ENCODE data around the gene PAFAH1B2. TPM values are rescaled to one million over a fixed set of nuclear protein-coding genes. Genes with fewer than 3 reads are reported as not detected.
A peak's percentile ranks its signal among the peaks of the same experiment; 100 is the strongest.
"Not testable (repeated sequence)": the region's sequence is repeated elsewhere in the genome, so short reads cannot be mapped to it uniquely, and the experiment has no call there.

Gene PAFAH1B2
- polyA plus RNA-seq, 3 donors, result 8.1 to 35.5 (median 22.2) TPM

GRCh38 chr11:117197006-117197405, 52.9 kb downstream of the PAFAH1B2 start:
- no peak overlapping the region for H3K27ac ChIP-seq (ENCODE audit: low read depth, low read length)
- WGBS, 3 donors, result 91 to 96% (median 95%) methylated on average over 7 of the region's 7 CpGs

GRCh38 chr11:117197516-117198456, 53.7 kb downstream of the PAFAH1B2 start:
- H3K27ac ChIP-seq (ENCODE audit: low read depth, low read length), result no peak overlapping the region
- 51 to 71% (median 60%) methylated on average over 15 to 17 of the region's 17 CpGs for WGBS, 3 donors

- H3K27ac ChIP-seq (ENCODE audit: low read depth, low read length), result no peak overlapping the region
- WGBS, 3 donors, result 73 to 84% (median 77%) methylated on average over 3 to 4 of the region's 4 CpGs
Observed at GRCh38 chr11:117198613-117199012, 54.5 kb downstream of the PAFAH1B2 start.

GRCh38 chr11:117199053-117199915, 55.2 kb downstream of the PAFAH1B2 start, which contains the start of gene TAGLN:
Gene TAGLN, plus strand, starts transcription at chr11:117199370. Its CDS starts 3,644 bp downstream, at chr11:117203014.
- WGBS, 3 donors, result 28 to 65% (median 40%) methylated on average over 32 to 34 of the region's 34 CpGs
- H3K27ac ChIP-seq (ENCODE audit: low read depth, low read length), result peak within 1 kb of the TSS; percentile 78

- WGBS, 3 donors, result 60 to 68% (median 63%) methylated on average over 13 of the region's 13 CpGs
- peak overlapping the region; percentile 78 for H3K27ac ChIP-seq (ENCODE audit: low read depth, low read length)
Observed at GRCh38 chr11:117199916-117200812, 56.1 kb downstream of the PAFAH1B2 start.

- 64 to 80% (median 75%) methylated on average over 12 of the region's 12 CpGs for WGBS, 3 donors
- H3K27ac ChIP-seq (ENCODE audit: low read depth, low read length), result peak overlapping the region; percentile 58
Observed at GRCh38 chr11:117200813-117201657, 56.9 kb downstream of the PAFAH1B2 start.

GRCh38 chr11:117201658-117202305, 57.7 kb downstream of the PAFAH1B2 start:
- 56 to 65% (median 57%) methylated on average over 14 of the region's 14 CpGs for WGBS, 3 donors
- peak overlapping the region; percentile 19 for H3K27ac ChIP-seq (ENCODE audit: low read depth, low read length)

GRCh38 chr11:117202386-117203068, 58.4 kb downstream of the PAFAH1B2 start:
- 81 to 84% (median 83%) methylated on average over 7 of the region's 7 CpGs for whole genome bisulfite sequencing, 3 donors
- H3K27ac ChIP-seq (ENCODE audit: low read depth, low read length), result no peak overlapping the region

- H3K27ac ChIP-seq (ENCODE audit: low read depth, low read length), result no peak overlapping the region
- WGBS, 3 donors, result 94 to 97% (median 96%) methylated on average over 10 of the region's 10 CpGs
Observed at GRCh38 chr11:117203069-117203407, 59.0 kb downstream of the PAFAH1B2 start.

- no peak overlapping the region for H3K27ac ChIP-seq (ENCODE audit: low read depth, low read length)
- WGBS, 3 donors, result 81 to 87% (median 81%) methylated on average over 16 to 17 of the region's 17 CpGs
Observed at GRCh38 chr11:117204283-117205080, 60.4 kb downstream of the PAFAH1B2 start.

- WGBS, 3 donors, result 81 to 89% (median 88%) methylated on average over 11 of the region's 11 CpGs
Observed at GRCh38 chr11:117205211-117205818, 61.2 kb downstream of the PAFAH1B2 start.

GRCh38 chr11:117206111-117206510, 62.0 kb downstream of the PAFAH1B2 start:
- WGBS, 3 donors, result 73 to 87% (median 80%) methylated on average over 6 to 8 of the region's 8 CpGs
- H3K27ac ChIP-seq (ENCODE audit: low read depth, low read length), result not testable (repeated sequence)

More at GRCh38 chr11:117205211-117205818, 61.2 kb downstream of the PAFAH1B2 start:
- no peak overlapping the region for H3K27ac ChIP-seq (ENCODE audit: low read depth, low read length)

- not testable (repeated sequence) for H3K27ac ChIP-seq (ENCODE audit: low read depth, low read length)
- 51 to 88% (median 87%) methylated on average over 5 to 6 of the region's 11 CpGs for WGBS, 3 donors
Observed at GRCh38 chr11:117206859-117207258, 62.8 kb downstream of the PAFAH1B2 start.

- H3K27ac ChIP-seq (ENCODE audit: low read depth, low read length), result not testable (repeated sequence)
- 88 to 96% (median 91%) methylated on average over 5 of the region's 5 CpGs for WGBS, 3 donors
Observed at GRCh38 chr11:117207481-117207880, 63.4 kb downstream of the PAFAH1B2 start.

- H3K27ac ChIP-seq (ENCODE audit: low read depth, low read length), result not testable (repeated sequence)
- WGBS, 3 donors, result 84 to 88% (median 85%) methylated on average over 9 of the region's 13 CpGs
Observed at GRCh38 chr11:117208710-117209109, 64.6 kb downstream of the PAFAH1B2 start.
